Measurements from ENCODE around the gene BANK1.

DNA sequence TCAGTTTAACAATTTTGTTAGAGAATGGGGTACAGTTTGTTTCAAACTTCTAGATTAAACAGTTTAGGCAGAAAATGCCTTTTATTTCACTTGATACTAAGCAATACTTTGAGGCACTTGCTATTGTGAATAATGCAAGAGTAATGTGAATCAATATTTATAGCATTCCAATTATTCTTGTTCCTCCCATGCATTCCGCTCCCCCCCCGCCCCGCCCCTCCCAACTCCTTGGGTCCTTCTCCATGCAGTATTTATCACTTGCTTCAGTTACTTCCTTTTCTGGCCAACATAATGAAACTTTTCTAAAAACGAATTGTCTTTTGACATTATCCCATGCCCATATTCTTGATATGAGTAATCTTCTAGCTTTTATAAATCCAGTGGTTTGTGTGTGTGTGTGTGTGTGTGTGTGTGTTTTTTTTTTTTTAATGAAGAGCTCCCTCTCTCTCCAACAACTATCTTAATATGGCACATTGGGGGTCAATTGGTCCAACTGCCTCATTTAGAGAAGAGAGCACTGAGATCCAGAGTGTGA lies 1.6 kb downstream of the BANK1 start:
- TF ChIP-seq, protein P1, sequence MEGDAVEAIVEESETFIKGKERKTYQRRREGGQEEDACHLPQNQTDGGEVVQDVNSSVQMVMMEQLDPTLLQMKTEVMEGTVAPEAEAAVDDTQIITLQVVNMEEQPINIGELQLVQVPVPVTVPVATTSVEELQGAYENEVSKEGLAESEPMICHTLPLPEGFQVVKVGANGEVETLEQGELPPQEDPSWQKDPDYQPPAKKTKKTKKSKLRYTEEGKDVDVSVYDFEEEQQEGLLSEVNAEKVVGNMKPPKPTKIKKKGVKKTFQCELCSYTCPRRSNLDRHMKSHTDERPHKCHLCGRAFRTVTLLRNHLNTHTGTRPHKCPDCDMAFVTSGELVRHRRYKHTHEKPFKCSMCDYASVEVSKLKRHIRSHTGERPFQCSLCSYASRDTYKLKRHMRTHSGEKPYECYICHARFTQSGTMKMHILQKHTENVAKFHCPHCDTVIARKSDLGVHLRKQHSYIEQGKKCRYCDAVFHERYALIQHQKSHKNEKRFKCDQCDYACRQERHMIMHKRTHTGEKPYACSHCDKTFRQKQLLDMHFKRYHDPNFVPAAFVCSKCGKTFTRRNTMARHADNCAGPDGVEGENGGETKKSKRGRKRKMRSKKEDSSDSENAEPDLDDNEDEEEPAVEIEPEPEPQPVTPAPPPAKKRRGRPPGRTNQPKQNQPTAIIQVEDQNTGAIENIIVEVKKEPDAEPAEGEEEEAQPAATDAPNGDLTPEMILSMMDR (IDR thresholded peaks at IDR 0.05 in 2 of 3, conservative IDR thresholded peaks at IDR 0.05 in 1 of 3; ENCODE audit: borderline replicate concordance in 1 of 3, insufficient read depth in 1 of 3, low read depth in 2 of 3, low read length in 2 of 3), result no peak
- no peak for TF ChIP-seq POLR2A (IDR thresholded peaks at IDR 0.05; ENCODE audit: borderline replicate concordance, extremely low read depth, insufficient read depth, insufficient read length)
- TF ChIP-seq RAD21 (IDR thresholded peaks at IDR 0.05; ENCODE audit: low read depth), result no peak
- TF ChIP-seq, protein P2, sequence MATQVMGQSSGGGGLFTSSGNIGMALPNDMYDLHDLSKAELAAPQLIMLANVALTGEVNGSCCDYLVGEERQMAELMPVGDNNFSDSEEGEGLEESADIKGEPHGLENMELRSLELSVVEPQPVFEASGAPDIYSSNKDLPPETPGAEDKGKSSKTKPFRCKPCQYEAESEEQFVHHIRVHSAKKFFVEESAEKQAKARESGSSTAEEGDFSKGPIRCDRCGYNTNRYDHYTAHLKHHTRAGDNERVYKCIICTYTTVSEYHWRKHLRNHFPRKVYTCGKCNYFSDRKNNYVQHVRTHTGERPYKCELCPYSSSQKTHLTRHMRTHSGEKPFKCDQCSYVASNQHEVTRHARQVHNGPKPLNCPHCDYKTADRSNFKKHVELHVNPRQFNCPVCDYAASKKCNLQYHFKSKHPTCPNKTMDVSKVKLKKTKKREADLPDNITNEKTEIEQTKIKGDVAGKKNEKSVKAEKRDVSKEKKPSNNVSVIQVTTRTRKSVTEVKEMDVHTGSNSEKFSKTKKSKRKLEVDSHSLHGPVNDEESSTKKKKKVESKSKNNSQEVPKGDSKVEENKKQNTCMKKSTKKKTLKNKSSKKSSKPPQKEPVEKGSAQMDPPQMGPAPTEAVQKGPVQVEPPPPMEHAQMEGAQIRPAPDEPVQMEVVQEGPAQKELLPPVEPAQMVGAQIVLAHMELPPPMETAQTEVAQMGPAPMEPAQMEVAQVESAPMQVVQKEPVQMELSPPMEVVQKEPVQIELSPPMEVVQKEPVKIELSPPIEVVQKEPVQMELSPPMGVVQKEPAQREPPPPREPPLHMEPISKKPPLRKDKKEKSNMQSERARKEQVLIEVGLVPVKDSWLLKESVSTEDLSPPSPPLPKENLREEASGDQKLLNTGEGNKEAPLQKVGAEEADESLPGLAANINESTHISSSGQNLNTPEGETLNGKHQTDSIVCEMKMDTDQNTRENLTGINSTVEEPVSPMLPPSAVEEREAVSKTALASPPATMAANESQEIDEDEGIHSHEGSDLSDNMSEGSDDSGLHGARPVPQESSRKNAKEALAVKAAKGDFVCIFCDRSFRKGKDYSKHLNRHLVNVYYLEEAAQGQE (IDR thresholded peaks at IDR 0.05; ENCODE audit: low read depth), result no peak
- TF ChIP-seq, protein P3, sequence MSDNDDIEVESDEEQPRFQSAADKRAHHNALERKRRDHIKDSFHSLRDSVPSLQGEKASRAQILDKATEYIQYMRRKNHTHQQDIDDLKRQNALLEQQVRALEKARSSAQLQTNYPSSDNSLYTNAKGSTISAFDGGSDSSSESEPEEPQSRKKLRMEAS (IDR thresholded peaks at IDR 0.05), result no peak
- no peak for TF ChIP-seq YY1 (IDR thresholded peaks at IDR 0.05; ENCODE audit: extremely low read depth, insufficient replicate concordance, low read depth, low read length)
- no peak for TF ChIP-seq POLR2AphosphoS5 (IDR thresholded peaks at IDR 0.05; ENCODE audit: low read depth, low read length)

Data from HCT116 (cell line).